ENCODE data around the gene LPGAT1.
A peak's percentile ranks its signal among the peaks of the same experiment; 100 is the strongest.

Gene LPGAT1

DNA sequence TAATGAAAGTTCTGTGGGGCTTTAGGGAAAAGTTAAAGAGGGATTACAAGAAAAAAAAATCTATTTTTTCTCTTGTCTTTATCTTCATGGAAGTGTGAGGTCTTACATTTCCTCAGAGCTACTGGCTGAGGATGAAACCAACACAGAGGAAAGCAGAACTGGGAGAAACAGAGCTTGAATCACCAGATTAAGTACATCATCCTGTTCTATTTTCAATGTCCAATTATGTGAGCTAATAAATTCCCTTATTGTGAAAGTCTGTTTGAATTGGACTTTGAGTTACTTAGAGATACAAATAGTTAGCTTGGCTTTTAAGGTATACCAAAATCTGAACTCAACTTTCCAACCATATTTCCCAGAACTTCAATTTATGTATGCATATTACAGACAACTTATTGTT is 69.2 kb downstream of the LPGAT1 start:
- DNase-seq (ENCODE audit: low read depth): no peak

DNA sequence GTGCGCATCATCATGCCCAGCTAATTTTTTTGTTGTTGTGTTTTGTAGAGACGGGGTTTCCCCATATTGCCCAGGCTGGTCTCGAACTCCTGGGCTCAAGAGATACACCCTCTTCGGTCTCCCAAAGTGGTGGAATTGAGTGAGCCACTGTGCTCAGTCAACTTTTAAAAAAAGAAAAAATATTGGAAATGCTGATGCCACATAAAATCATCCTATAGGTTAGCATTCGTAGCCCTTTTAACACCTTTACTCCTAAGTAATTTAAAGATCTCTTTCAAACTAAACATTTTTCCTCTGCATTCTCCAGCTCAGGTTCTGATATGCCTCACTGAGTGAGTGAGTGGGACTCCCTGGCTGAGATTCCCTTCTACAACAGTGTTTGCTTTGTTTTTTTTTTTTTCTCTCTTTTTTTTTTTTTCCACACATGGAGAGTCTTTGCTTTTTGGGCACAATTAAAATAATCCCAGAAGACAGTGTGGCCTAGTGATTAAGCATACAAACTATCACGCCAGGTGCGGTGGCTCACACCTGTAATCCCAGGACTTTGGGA is 74.0 kb downstream of the LPGAT1 start:
- no peak for DNase-seq (ENCODE audit: low read depth)

DNA sequence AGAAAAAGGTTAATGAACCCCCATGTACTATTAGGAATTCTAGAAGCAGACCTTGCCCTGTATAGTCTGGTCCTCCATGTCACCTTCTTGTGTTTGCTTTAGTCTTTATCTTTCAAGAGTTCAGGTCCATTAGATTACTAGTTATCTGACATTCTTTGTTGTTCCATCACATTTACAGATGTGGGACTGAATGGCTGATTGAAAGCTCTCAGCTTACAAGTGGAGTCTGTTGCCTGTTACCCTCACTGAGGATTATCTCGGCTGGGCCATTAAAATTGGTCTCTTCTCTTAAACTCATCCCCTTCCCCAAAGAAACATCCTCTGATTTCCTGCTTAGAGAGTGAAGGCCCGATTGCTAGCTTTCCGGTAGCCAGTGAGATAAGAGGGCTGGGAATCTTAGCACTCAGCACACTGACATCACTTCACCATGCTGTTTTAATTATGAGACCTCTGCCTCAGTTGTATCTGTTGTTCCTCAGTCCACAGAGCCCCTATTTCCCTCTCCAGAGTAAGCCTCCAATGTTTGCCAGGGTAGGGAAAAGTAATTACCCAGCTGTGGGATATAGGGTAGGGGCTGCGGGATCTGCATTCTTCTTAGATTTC is 76.8 kb downstream of the LPGAT1 start:
- no peak for DNase-seq (ENCODE audit: low read depth)

- no peak for DNase-seq (ENCODE audit: low read depth)
These were observed 77.5 kb downstream of the LPGAT1 start for GRCh38 chr1:211752951-211753486.

DNA sequence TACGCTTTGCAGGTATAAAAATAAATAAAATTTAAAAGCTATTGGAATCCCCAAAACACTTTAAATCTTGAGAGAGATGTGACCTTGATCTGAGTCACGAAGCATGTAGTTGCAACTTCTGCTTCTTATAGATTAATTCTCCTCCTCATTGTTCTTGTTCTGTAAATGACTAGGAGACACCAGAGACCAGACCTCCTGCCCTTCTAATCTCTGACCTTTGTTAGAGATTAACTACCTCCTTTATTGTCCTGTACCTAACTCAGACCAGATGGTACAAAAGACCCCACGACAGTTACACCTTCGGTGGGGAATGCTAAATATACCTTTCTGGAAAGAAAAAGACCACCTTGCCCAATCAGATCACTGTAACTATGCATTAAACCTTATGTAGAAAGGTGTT is 78.2 kb downstream of the LPGAT1 start:
- no peak for DNase-seq (ENCODE audit: low read depth)

- DNase-seq (ENCODE audit: low read depth): no peak
These were observed 79.1 kb downstream of the LPGAT1 start for GRCh38 chr1:211751438-211751837.

DNA sequence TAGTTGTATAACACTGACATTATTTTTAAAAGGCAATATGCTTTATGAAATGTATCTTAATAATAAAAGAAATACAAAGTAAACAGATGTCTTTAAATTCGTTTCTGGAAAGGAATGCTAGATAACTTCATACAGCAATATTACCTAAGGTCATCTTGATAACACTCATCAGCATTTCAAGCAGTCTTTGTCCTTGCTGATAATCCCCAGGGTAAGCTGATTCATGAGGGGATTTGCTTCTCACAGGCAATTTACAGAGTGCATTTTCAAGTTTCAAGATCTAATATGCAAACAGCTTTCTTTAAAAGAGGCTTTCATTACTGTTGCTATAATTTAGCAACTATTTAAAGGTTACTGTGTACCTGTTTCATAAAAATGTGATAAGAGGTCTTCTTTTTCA is 80.0 kb downstream of the LPGAT1 start:
- DNase-seq (ENCODE audit: low read depth): no peak

GRCh38 chr1:211749251-211749650 is 81.3 kb downstream of the LPGAT1 start:
- DNase-seq (ENCODE audit: low read depth): no peak

DNA sequence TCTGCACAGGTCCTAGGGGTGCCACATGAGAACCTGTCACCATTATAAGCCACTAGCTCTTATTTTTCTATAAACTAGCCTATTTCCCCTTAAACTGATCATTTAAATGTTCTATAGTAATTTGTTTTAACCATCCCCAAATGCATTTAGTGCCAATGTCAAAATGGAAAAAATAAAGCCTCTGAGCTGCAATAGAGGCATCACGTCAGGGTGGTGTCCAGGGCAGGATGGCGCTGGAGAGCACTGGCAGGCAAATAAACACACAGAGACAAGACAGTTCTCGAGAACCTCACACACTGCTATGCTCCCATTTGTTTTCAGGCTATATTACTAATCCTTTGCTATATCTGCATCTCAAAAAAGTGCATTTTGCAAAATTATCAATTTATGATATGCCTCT is 81.8 kb downstream of the LPGAT1 start:
- no peak for DNase-seq (ENCODE audit: low read depth)

- DNase-seq (ENCODE audit: low read depth): no peak
These were observed 87.6 kb downstream of the LPGAT1 start for GRCh38 chr1:211742889-211743529.

DNA sequence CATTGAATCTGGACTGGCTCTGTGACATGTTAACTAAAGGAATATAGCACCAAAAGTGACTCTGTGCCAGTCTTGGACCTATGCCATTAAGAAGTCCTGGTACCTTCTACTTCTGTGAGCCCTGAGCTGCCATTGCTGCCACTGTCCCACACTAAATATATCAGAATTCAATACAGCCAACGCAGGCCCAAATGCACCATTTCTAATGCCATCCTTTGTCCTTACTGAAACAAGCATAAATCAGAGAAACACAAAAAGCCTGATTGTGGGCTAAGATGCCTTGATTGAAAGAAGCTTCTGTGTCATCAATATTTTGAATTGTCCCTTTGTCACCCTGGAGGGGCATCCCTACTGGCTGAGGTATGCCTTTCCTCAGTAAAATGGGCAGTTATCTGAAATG is 88.3 kb downstream of the LPGAT1 start:
- no peak for DNase-seq (ENCODE audit: low read depth)

- DNase-seq (ENCODE audit: low read depth): no peak
These were observed 88.8 kb downstream of the LPGAT1 start for GRCh38 chr1:211741788-211742187.

- no peak for DNase-seq (ENCODE audit: low read depth)
These were observed 89.4 kb downstream of the LPGAT1 start for GRCh38 chr1:211741116-211741515.

DNA sequence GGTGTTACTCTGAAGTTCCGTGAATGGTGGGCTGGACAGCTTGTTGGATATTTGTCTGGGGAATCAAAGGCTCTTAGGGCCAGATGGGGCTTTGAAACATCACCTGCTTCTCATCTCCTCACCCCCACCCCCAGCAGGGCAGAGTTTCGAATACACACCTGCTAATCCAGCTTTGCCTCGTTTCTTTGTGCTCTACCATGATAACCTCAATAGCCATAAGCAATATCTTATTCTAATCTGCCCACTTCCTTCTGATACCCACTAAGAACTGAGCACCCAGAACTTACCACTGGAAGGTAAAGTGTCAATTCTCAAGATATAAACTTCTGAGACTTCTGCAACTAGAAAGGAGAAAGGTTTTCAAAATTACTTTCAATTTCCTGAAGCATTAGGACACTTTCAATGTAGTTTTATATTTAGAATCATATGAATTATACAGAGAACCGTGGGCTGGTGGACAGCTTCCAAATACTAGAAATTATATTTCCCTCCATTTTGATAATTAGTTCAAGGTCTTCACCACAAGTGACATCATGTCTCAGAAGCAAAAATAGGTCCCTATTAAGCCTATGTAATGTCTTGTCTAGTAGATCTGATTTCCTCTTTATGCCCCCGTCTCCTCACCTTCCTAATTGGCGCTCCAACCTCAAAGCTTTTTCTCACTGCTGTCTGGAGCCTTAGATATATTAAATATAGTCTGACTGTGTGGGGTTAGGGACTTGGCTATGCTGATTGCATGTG is 90.7 kb downstream of the LPGAT1 start:
- no peak for DNase-seq (ENCODE audit: low read depth)

DNA sequence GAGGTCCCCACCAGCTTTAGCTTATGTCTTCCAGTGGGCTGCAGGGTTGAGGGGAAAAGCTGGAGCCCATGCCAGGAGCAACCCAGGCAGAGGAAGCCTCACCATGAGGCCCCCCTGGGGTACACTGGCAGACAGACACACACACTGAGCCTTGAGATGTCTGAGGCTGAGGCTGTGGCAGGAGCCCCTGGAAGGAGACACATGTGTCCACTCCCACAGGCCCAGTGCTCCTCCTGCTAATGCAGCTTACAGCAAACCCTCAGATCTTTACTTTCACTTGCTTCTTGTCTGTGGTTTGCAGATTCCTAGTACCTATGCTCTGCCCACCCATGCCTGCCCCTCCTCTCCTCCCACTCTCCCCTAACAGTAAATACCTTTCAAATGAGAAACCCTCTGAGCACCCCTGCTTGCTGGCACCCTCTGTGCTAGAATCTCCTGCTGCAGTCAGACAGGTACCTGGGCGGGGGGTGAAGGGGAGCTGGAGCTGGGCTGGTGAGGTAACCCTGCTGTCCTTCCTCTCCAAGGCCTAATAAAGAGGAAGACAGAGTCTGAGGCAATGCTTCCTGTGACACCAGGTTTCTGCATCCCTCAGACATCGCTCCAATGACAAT is 91.8 kb downstream of the LPGAT1 start:
- peak; percentile 10 for DNase-seq (ENCODE audit: low read depth)

DNA sequence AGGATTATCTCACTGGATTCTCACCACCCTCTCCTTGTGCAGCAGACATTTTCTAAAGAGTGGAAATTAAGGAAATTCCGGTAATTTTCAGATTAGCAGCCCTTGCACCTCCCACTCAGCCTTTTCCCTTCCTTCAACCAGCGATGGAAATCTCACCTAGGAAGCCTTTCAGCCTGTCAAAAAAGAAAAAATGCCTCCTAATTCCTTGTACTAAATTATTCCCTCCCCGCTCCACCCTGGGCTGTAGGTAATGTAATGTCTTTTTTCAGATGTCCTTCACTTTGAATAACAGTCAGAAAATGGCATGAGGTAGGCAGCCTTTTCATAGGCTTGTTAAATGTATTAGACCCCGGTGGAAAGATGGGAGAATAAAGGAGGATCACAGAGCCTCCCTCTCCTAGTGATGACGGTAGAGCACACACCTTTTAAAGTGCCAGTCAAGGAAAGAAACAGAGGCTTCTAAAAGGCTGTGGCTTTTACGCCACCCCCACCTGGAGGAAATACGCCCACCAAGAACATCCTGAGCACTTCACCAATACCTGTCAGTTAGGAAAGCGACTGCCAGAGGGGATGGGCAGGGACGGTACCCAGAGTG is 92.4 kb downstream of the LPGAT1 start:
- DNase-seq (ENCODE audit: low read depth): no peak

DNA sequence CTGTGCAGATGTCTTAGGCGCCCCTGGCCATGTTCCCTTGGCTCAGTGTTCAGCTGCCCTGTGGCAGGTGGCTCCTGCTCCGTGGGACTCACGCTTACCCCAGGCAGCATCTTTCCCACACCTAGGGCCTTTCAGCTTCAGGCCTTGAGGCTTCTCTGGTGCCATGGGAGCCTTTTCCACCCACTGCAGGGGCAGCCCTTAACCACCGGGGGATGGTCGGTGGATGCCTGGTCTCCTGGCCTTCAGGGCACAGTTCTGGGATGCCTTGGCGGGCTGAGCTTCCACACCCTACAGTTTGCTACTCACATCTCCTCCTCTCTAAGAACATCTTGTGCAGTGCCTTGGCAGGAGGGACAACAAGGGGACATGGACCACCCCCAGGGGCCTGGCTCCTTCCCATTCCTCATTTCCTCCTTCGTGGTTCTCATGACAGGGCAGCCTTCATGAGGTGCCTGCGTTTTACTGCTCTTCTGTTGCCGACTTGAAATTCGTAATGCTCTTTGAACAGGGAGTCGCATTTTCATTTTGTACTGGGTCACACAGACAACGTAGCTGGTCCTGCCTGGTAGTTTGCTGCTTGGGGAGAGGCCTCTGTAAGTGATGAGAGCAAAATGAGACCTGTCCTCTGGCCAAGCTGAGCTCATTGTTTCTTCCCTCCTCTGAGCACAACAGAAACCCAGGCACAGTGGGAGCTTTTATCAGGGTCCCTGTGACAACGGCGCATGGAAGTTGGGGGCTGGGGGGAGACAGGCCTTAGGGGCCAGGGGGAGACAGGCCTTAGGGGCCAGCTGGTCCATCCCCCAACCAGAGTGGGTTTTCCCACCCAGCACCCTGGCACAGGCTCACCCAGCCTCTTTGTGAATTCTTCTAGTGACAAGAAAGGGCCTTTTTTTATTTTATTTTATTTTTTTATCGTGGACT is 93.2 kb downstream of the LPGAT1 start:
- DNase-seq (ENCODE audit: low read depth): no peak

DNA sequence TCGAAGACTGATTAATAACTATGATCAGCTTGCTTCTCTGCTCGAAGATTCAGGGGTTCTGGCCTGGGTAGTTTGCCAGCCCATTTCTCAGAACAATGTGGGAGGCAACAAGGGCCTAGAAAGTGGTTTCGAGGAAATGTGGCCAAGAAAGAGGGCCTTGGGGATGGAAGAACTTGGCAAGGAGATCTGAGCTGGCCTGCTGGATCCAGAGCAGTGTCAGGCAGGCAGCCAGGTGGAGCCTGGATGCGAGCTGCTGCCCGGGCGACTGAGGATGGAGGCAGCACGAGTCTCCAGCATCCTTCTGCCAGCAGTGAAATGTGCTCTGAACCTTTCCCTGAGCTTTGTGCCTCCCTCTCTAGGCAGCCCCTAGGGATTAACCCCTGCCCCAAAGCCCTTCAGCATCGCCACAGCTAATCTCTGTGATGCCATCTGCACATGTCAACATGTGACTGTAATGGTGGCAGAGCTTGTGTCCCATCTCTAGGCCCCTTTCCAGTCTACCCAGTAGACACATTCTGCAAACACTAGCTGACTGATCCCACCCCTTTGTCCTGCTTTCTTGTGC is 94.1 kb downstream of the LPGAT1 start:
- DNase-seq (ENCODE audit: low read depth): no peak

GRCh38 chr1:211735208-211736170 is 95.1 kb downstream of the LPGAT1 start:
- DNase-seq (ENCODE audit: low read depth): no peak
